Measurements from ENCODE around the gene LRP1.

Gene LRP1

GRCh38 chr12:57178213-57178612 lies 49.9 kb downstream of the LRP1 start:
- TF ChIP-seq, protein P1, sequence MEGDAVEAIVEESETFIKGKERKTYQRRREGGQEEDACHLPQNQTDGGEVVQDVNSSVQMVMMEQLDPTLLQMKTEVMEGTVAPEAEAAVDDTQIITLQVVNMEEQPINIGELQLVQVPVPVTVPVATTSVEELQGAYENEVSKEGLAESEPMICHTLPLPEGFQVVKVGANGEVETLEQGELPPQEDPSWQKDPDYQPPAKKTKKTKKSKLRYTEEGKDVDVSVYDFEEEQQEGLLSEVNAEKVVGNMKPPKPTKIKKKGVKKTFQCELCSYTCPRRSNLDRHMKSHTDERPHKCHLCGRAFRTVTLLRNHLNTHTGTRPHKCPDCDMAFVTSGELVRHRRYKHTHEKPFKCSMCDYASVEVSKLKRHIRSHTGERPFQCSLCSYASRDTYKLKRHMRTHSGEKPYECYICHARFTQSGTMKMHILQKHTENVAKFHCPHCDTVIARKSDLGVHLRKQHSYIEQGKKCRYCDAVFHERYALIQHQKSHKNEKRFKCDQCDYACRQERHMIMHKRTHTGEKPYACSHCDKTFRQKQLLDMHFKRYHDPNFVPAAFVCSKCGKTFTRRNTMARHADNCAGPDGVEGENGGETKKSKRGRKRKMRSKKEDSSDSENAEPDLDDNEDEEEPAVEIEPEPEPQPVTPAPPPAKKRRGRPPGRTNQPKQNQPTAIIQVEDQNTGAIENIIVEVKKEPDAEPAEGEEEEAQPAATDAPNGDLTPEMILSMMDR (conservative IDR thresholded peaks at IDR 0.05) = no peak
- no peak for TF ChIP-seq ZFX (IDR thresholded peaks at IDR 0.05)

DNA sequence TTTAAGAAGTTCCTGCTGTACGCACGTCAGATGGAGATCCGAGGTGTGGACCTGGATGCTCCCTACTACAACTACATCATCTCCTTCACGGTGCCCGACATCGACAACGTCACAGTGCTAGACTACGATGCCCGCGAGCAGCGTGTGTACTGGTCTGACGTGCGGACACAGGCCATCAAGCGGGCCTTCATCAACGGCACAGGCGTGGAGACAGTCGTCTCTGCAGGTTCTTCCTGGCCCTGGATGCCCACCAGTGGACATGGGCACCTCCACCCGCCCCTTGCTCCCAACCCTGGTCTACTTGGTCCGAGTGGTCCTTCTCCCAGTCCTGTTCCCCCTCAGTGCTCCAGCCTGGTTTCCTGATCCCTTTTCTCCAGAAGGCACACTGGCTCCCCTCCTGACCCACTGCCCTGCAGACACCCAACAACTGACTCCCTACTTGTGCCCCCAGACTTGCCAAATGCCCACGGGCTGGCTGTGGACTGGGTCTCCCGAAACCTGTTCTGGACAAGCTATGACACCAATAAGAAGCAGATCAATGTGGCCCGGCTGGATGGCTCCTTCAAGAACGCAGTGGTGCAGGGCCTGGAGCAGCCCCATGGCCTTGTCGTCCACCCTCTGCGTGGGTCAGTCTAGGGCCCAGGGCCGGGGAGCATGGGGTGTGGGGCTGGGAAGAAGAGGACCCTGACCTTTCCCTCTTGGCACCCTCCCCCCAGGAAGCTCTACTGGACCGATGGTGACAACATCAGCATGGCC lies 51.2 kb downstream of the LRP1 start:
- no peak for TF ChIP-seq ZFX (IDR thresholded peaks at IDR 0.05)
- TF ChIP-seq, protein P1 (conservative IDR thresholded peaks at IDR 0.05) = no peak
- H3K27ac ChIP-seq = no peak overlapping the region

More at GRCh38 chr12:57178213-57178612, 49.9 kb downstream of the LRP1 start:
- H3K27ac ChIP-seq = no peak overlapping the region

DNA sequence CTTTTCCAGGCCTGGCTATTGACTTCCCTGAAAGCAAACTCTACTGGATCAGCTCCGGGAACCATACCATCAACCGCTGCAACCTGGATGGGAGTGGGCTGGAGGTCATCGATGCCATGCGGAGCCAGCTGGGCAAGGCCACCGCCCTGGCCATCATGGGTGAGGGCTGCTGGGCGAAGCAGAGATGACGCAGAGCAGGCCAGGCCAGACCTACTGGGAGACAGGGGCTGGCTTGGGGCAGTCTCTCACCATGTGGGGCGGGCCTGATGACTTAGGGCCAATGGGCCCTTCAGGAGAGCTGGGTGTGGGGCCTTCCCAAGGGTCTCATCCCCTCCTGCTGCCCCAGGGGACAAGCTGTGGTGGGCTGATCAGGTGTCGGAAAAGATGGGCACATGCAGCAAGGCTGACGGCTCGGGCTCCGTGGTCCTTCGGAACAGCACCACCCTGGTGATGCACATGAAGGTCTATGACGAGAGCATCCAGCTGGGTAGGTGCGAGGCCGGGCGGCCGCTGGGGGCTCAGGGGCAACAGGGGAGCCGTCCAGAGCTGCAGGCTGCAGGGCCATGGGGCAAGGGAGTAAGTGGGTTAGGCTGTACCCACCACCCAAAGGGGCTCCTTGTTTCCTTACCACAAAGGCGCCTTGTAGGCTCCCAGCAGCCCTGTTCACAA lies 52.2 kb downstream of the LRP1 start:
- TF ChIP-seq, protein P1 (conservative IDR thresholded peaks at IDR 0.05) = no peak
- TF ChIP-seq ZFX (IDR thresholded peaks at IDR 0.05) = no peak
- H3K27ac ChIP-seq = no peak overlapping the region

DNA sequence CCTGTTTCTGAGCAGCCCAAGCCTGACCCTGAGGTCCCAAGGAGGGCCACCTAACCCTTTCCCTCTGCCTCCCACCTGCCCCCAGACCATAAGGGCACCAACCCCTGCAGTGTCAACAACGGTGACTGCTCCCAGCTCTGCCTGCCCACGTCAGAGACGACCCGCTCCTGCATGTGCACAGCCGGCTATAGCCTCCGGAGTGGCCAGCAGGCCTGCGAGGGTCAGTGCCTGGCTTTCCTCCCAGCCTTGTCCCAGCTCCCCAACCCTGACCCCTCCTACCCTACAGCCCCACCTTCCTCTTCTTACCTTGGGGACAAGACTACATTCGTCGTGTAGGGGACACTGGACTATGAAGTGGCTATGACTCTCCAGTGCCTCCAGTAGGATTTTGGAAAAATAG lies 52.8 kb downstream of the LRP1 start:
- no peak overlapping the region for H3K27ac ChIP-seq
- no peak for TF ChIP-seq ZFX (IDR thresholded peaks at IDR 0.05)
- TF ChIP-seq, protein P1 (conservative IDR thresholded peaks at IDR 0.05) = no peak

- no peak overlapping the region for H3K27ac ChIP-seq
- TF ChIP-seq ZFX (IDR thresholded peaks at IDR 0.05) = no peak
- TF ChIP-seq, protein P1 (conservative IDR thresholded peaks at IDR 0.05) = no peak
Observed at GRCh38 chr12:57181561-57182155, 53.4 kb downstream of the LRP1 start.

DNA sequence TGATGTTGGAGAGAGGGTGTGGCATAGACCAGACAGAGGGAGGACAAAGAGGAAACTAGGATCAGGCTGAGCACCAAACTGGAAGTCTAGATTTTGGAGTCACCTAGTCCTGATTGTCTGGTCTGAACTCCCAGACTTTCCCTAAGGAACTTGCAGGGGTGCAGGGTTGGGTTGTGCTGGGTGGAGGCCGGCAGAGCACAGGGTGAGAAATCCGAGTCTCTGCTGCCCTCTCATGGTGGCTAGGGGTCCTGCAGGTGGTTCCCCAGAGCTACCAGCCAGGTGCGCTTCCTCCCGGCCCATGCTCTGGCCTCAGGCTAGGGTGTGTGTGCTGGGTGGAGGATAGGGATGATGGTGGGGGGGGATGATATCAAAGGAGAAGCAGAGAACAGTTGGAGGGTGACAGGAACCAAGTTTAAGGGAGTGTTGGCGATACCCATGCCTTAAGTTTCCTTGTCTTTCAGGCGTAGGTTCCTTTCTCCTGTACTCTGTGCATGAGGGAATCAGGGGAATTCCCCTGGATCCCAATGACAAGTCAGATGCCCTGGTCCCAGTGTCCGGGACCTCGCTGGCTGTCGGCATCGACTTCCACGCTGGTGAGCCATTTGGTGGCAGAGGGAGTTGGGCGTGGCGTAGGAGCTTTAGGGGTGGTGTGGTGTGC lies 54.8 kb downstream of the LRP1 start:
- TF ChIP-seq ZFX (IDR thresholded peaks at IDR 0.05) = no peak
- TF ChIP-seq, protein P1 (conservative IDR thresholded peaks at IDR 0.05) = peak; percentile 94
- no peak overlapping the region for H3K27ac ChIP-seq
